ENCODE data around the gene SLC35G1.

The SLC35G1 gene, protein sequence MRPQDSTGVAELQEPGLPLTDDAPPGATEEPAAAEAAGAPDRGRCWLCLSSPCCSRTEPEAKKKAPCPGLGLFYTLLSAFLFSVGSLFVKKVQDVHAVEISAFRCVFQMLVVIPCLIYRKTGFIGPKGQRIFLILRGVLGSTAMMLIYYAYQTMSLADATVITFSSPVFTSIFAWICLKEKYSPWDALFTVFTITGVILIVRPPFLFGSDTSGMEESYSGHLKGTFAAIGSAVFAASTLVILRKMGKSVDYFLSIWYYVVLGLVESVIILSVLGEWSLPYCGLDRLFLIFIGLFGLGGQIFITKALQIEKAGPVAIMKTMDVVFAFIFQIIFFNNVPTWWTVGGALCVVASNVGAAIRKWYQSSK

DNA sequence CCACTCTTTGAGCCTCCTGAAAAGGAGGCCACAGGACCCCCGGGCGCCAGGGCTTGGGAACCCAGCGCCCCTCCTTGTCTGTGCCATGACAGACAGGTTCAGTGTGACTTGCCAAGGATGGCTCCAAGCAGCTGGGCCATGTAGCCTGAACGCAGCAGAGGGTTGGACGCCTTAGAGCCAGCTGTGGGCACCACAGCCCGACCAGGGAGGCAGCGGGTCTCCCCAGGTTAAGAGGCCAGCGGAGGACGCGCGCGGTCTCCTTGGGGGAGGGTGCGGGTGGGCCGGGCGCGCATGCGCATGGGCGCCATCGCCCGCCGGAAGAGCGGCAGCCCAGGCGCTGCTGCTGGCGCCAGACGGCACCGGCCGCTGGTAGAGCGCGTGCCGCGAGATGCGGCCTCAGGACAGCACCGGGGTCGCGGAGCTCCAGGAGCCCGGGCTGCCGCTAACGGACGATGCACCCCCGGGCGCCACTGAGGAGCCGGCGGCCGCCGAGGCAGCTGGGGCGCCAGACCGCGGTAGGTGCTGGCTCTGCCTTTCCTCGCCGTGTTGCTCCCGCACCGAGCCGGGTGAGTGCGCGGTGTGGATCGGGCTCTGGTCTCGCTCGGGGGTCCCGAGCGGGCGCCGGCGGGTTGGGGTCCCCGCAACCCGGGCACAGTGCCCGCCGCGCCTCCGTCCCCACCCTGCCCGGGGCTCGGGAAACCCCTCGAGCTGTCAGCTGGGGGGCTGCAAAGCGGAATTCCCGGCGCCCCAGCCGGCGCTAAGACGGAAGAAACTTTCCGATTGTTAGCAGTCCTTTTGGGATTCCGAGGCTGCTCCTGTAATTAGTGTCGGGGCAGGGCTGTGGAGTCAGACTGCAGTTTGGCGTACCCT, at the start of gene SLC35G1:
Gene SLC35G1 (plus strand): TSS at position 333 of the 870 bp plus-strand sequence. CDS start 56 bp downstream, at position 389.
- Histone ChIP-seq H3K27ac (ENCODE audit: low read depth, low read length, poor library complexity, severe bottlenecking) (no peak within 1 kb of the TSS), H3K4me2 (ENCODE audit: low read length) (peak within 1 kb of the TSS; percentile 90), H3K9ac (ENCODE audit: low read length) (peak within 1 kb of the TSS; percentile 76), H3K27me3 (ENCODE audit: insufficient read depth, low read length) (no peaks in the 10 kb centered on the region), H3K36me3 (ENCODE audit: insufficient read depth, low read length) (no peaks in the 10 kb centered on the region), H3K9me2 (ENCODE audit: low read depth, low read length) (no peaks in the 10 kb centered on the region), H2AFZ (ENCODE audit: low read length) (peak within 1 kb of the TSS; percentile 84), H4K20me1 (ENCODE audit: insufficient read depth, low read length) (no peaks in the 10 kb centered on the region), H3K4me1 (ENCODE audit: insufficient read depth, low read length, severe bottlenecking) (peaks cover 26% of the 10 kb centered on the region), H3K79me2 (ENCODE audit: insufficient read depth, low read length) (no peaks in the 10 kb centered on the region), H3K9me3 (ENCODE audit: low read length) (no peaks in the 10 kb centered on the region), H3K4me3 (ENCODE audit: low read depth, low read length, poor library complexity, severe bottlenecking) (peak within 1 kb of the TSS; percentile 83), H3F3A (ENCODE audit: insufficient read depth, low read length) (no peaks in the 10 kb centered on the region)
- no peak for TF ChIP-seq EZH2 (IDR thresholded peaks at IDR 0.05; ENCODE audit: borderline replicate concordance, low read length)
- TF ChIP-seq, protein P1, sequence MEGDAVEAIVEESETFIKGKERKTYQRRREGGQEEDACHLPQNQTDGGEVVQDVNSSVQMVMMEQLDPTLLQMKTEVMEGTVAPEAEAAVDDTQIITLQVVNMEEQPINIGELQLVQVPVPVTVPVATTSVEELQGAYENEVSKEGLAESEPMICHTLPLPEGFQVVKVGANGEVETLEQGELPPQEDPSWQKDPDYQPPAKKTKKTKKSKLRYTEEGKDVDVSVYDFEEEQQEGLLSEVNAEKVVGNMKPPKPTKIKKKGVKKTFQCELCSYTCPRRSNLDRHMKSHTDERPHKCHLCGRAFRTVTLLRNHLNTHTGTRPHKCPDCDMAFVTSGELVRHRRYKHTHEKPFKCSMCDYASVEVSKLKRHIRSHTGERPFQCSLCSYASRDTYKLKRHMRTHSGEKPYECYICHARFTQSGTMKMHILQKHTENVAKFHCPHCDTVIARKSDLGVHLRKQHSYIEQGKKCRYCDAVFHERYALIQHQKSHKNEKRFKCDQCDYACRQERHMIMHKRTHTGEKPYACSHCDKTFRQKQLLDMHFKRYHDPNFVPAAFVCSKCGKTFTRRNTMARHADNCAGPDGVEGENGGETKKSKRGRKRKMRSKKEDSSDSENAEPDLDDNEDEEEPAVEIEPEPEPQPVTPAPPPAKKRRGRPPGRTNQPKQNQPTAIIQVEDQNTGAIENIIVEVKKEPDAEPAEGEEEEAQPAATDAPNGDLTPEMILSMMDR (IDR thresholded peaks at IDR 0.05; ENCODE audit: low read length): no peak

DNA sequence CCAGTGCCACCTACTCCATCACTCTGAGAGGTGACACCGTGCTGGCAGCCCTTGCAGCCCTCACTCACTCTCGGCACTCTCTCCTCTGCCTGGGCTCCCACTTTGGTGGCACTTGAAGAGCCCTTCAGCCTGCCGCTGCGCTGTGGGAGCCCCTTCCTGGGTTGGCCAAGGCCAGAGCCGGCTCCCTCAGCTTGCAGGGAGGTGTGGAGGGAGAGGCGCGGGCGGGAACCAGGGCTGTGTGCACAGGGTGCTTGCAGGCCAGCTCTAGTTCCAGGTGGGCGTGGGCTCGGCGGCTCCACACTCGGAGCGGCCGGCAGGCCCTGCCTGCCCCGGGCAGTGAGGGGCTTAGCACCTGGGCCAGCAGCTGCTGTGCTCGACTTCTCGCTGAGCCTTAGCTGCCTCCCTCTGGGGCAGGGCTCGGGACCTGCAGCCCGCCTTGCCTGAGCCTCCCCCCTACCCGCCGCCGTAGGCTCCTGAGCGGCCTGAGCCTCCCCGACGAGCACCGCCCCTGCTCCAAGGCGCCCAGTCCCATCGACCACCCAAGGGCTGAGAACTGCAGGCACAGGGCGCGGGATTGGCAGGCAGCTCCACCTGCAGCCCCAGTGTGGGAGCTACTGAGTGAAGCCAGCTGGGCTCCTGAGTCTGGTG, 48.7 kb upstream of the SLC35G1 start:
- no peaks in the 10 kb centered on the region for H4K20me1 ChIP-seq (ENCODE audit: insufficient read depth, low read length)
- H3K4me1 ChIP-seq (ENCODE audit: insufficient read depth, low read length, severe bottlenecking): no peaks in the 10 kb centered on the region
- no peak overlapping the region for H3K4me3 ChIP-seq (ENCODE audit: low read depth, low read length, poor library complexity, severe bottlenecking)
- no peak overlapping the region for H3K27ac ChIP-seq (ENCODE audit: low read depth, low read length, poor library complexity, severe bottlenecking)
- H3K4me2 ChIP-seq (ENCODE audit: low read length): no peak overlapping the region
- no peaks in the 10 kb centered on the region for H3K9me2 ChIP-seq (ENCODE audit: low read depth, low read length)
- no peaks in the 10 kb centered on the region for H3K79me2 ChIP-seq (ENCODE audit: insufficient read depth, low read length)
- no peak overlapping the region for H3K9ac ChIP-seq (ENCODE audit: low read length)
- no peak overlapping the region for H2AFZ ChIP-seq (ENCODE audit: low read length)
- H3F3A ChIP-seq (ENCODE audit: insufficient read depth, low read length): no peaks in the 10 kb centered on the region
- no peaks in the 10 kb centered on the region for H3K36me3 ChIP-seq (ENCODE audit: insufficient read depth, low read length)
- no peak for TF ChIP-seq EZH2 (IDR thresholded peaks at IDR 0.05; ENCODE audit: borderline replicate concordance, low read length)
- TF ChIP-seq, protein P1 (IDR thresholded peaks at IDR 0.05; ENCODE audit: low read length): no peak
- no peaks in the 10 kb centered on the region for H3K27me3 ChIP-seq (ENCODE audit: insufficient read depth, low read length)
- no peaks in the 10 kb centered on the region for H3K9me3 ChIP-seq (ENCODE audit: low read length)

DNA sequence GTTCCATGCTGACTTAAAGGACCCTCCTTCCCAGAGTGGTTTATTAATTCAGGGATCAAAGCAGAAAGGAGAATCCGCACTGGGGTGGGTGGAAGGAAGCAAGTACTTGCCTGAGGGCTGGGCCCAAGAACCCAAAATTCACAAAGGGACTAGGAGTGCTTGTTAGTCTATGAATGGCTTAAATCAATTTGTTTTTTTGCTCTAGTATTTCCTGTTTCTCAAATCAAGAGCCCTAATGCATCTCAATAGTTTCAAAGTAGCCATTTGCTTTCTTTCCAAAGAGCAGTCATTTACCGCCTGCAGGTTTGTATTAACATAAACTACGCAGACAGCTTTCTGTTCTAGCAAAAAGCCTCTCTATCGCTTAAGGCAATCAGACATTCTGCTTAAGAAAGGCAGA, 44.2 kb upstream of the SLC35G1 start:
- no peak overlapping the region for H2AFZ ChIP-seq (ENCODE audit: low read length)
- TF ChIP-seq, protein P1 (IDR thresholded peaks at IDR 0.05; ENCODE audit: low read length): no peak
- no peak for TF ChIP-seq EZH2 (IDR thresholded peaks at IDR 0.05; ENCODE audit: borderline replicate concordance, low read length)
- no peaks in the 10 kb centered on the region for H3K4me1 ChIP-seq (ENCODE audit: insufficient read depth, low read length, severe bottlenecking)
- H3K4me2 ChIP-seq (ENCODE audit: low read length): no peak overlapping the region
- no peaks in the 10 kb centered on the region for H3K36me3 ChIP-seq (ENCODE audit: insufficient read depth, low read length)
- no peaks in the 10 kb centered on the region for H3K27me3 ChIP-seq (ENCODE audit: insufficient read depth, low read length)
- H4K20me1 ChIP-seq (ENCODE audit: insufficient read depth, low read length): no peaks in the 10 kb centered on the region
- no peaks in the 10 kb centered on the region for H3K9me3 ChIP-seq (ENCODE audit: low read length)
- H3K27ac ChIP-seq (ENCODE audit: low read depth, low read length, poor library complexity, severe bottlenecking): no peak overlapping the region
- H3K79me2 ChIP-seq (ENCODE audit: insufficient read depth, low read length): no peaks in the 10 kb centered on the region
- H3K9me2 ChIP-seq (ENCODE audit: low read depth, low read length): no peaks in the 10 kb centered on the region
- H3K4me3 ChIP-seq (ENCODE audit: low read depth, low read length, poor library complexity, severe bottlenecking): no peak overlapping the region
- H3K9ac ChIP-seq (ENCODE audit: low read length): no peak overlapping the region
- no peaks in the 10 kb centered on the region for H3F3A ChIP-seq (ENCODE audit: insufficient read depth, low read length)

Data from OCI-LY1 (cell line).